Thoracic aorta (tissue), 2 donors: ENCODE measurements around the gene MEIS1. TPM values are rescaled to one million over a fixed set of nuclear protein-coding genes. Genes with fewer than 3 reads are reported as not detected.
A peak's percentile ranks its signal among the peaks of the same experiment; 100 is the strongest.

Experiments used
- ATAC-seq: fragments of 150-250 bp; one replicate; pipeline ENCODE4 v1.8.0; 2017; ENCODE audit warnings: low read depth; ENCODE audit not compliant: insufficient number of reproducible peaks, low FRiP score
- DNase-seq: peaks from one replicate; pipeline ENCODE4 v3.0.0-alpha.2; 2020; ENCODE audit warnings: low spot score
- H3K27ac ChIP-seq, 2 donors: fragments of 200-600 bp; sonication (generic); 1 replicate in 1 of 2; 2 replicates in 1 of 2; pipeline ENCODE4 v1.5.1; 2016; ENCODE audit warnings: mild to moderate bottlenecking in 2 of 2, moderate library complexity in 2 of 2
- H3K27me3 ChIP-seq: fragments of 200-600 bp; sonication (generic); replicated peaks from 2 replicates; pipeline ENCODE4 v1.6.0; 2016; ENCODE audit warnings: mild to moderate bottlenecking; ENCODE audit not compliant: insufficient read depth
- H3K36me3 ChIP-seq: fragments of 200-600 bp; sonication (generic); one replicate; pipeline ENCODE4 v1.5.1; 2016
- H3K4me1 ChIP-seq, 2 donors: fragments of 200-600 bp; sonication (generic); 1 replicate in 1 of 2; 2 replicates in 1 of 2; pipeline versions ENCODE4 v1.5.1 to v1.6.0; 2016; ENCODE audit warnings: low read depth in 2 of 2, mild to moderate bottlenecking in 1 of 2; ENCODE audit not compliant: control insufficient read depth in 1 of 2
- H3K4me3 ChIP-seq: fragments of 200-600 bp; sonication (generic); 2 replicates; pipeline ENCODE4 v1.5.1; 2016; ENCODE audit warnings: mild to moderate bottlenecking
- H3K9me3 ChIP-seq: fragments of 200-600 bp; sonication (generic); 2 replicates; pipeline ENCODE4 v1.5.1; 2016
- total RNA-seq, 2 donors: library from RNA; depleted of rRNA; stranded (reverse); fragments of >200 nt; gene quantifications; one replicate each; pipeline versions ENCODE4 v1.1.0 to v1.2.3, GENCODE V29; 2016
- TF ChIP-seq, protein P1 (sequence below): fragments of 200-600 bp; sonication (generic); IDR thresholded peaks from one replicate; pipeline ENCODE4 v1.5.1; 2019; ENCODE audit warnings: antibody characterized with exemption

The MEIS1 gene
- total RNA-seq, 2 donors from 2014 or later = 29.4 to 58.4 TPM

DNA sequence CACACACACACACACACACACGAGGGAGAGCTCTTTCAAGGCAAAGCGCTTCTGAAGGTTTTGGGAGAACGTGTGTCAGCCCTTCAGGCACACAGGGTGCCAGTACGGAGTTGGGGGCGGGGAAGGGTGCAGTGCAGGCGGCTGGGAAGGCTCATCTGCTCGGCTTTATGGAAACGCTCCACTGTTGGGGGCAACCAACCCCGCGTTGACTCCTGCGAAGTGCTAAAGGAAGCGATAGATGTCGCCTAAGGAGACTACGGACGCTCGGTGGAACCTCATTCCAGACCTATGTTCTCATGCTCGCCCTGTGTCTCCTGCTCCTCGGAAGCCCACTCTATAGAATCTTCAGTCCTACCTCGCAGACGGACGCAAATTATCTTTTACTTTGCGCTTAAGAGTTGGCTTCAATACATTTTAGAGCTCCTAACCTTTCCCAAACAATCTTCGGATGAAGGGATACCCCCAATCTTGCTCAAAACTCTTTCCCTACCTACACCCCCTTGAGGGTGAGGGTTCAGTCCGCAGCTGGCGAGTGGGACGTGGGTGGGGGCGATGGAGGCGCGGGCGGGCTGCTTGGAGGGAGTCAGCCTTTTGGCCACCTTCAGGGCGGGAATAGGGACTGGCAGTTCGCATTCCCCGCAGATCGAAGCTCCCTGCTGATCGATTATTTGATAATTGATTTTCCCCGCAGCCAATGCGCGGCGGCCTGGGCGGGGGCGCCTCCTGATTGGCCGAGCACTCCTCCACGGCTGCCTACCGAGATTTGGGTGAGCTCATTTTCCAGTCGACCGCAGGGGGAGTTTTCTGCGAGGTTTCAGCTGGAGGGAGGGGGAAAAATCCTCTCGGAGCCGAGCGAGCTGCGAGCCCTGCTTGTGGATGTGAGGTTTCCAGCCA lies 1.9 kb upstream of the MEIS1 start:
- Histone ChIP-seq H3K4me1 (no peaks in the 10 kb centered on the region), H3K9me3 (no peaks in the 10 kb centered on the region), H3K4me3 (peak overlapping the region; percentile 75), H3K36me3 (no peaks in the 10 kb centered on the region), H3K27me3 (no peaks in the 10 kb centered on the region), H3K27ac (peak overlapping the region; percentile 99 to 100)
- TF ChIP-seq, protein P1, sequence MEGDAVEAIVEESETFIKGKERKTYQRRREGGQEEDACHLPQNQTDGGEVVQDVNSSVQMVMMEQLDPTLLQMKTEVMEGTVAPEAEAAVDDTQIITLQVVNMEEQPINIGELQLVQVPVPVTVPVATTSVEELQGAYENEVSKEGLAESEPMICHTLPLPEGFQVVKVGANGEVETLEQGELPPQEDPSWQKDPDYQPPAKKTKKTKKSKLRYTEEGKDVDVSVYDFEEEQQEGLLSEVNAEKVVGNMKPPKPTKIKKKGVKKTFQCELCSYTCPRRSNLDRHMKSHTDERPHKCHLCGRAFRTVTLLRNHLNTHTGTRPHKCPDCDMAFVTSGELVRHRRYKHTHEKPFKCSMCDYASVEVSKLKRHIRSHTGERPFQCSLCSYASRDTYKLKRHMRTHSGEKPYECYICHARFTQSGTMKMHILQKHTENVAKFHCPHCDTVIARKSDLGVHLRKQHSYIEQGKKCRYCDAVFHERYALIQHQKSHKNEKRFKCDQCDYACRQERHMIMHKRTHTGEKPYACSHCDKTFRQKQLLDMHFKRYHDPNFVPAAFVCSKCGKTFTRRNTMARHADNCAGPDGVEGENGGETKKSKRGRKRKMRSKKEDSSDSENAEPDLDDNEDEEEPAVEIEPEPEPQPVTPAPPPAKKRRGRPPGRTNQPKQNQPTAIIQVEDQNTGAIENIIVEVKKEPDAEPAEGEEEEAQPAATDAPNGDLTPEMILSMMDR = no peak
- peak; percentile 50 for DNase-seq
- ATAC-seq = peak; percentile 74

DNA sequence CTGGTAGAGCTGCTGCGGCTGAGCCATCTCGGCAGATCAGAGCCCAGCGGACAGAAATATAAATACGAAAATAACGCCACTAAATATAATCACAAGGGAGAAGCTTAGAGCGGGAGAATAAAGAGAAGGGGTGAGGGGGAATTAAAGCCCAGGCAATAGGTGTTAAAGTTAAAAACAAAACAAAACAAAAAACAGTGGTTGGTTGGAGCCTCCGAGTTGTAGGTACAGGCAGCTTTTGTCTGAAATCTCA lies 1.3 kb upstream of the MEIS1 start:
- H3K36me3 ChIP-seq = no peaks in the 10 kb centered on the region
- TF ChIP-seq, protein P1 = peak; percentile 5
- peak overlapping the region; percentile 99 to 100 for H3K27ac ChIP-seq
- H3K4me3 ChIP-seq = peak overlapping the region; percentile 75
- H3K9me3 ChIP-seq = no peaks in the 10 kb centered on the region
- H3K27me3 ChIP-seq = no peaks in the 10 kb centered on the region
- no peak for DNase-seq
- no peaks in the 10 kb centered on the region for H3K4me1 ChIP-seq
- no peak for ATAC-seq

DNA sequence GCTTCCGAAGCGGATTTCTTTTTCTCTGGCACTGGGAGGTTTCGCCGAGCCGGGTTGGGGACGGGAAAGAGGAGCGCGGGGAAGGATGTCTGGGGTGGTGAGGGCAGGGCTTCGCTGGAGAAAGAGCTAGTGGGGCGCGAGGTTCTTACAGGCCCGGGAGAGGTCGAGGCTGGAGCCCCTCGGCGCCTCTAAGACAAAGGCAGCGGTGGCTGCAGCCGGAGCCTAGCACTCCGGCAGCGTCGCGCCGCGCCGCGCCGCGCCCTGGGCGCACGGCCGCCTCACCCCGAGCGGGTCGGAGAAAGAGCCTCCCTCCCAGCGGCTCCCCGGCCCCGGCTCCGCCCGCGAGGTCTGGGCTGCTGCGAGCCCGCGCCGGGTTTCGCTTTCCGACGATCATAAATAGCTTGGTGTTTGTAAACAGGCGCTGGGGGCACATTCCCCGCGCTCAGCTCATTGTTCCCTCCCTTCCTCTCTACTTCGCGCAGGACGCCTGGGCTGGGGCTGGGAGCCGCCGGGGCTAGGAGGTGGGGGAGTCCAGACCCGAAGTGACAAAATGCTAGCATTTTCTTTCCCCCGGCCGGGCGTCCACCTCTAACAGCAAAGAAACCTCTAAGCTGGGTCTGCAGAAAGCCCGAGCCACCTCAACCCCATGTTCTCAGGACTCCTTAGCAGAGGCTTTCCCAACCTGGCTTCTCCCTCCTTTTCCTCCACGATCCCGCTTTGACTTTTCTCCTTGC lies 813 bp upstream of the MEIS1 start:
- no peaks in the 10 kb centered on the region for H3K36me3 ChIP-seq
- no peak for DNase-seq
- TF ChIP-seq, protein P1 = no peak
- H3K27ac ChIP-seq = peak overlapping the region; percentile 99 to 100
- H3K4me1 ChIP-seq = no peaks in the 10 kb centered on the region
- H3K9me3 ChIP-seq = no peaks in the 10 kb centered on the region
- no peak for ATAC-seq
- H3K4me3 ChIP-seq = peak overlapping the region; percentile 75
- no peaks in the 10 kb centered on the region for H3K27me3 ChIP-seq

DNA sequence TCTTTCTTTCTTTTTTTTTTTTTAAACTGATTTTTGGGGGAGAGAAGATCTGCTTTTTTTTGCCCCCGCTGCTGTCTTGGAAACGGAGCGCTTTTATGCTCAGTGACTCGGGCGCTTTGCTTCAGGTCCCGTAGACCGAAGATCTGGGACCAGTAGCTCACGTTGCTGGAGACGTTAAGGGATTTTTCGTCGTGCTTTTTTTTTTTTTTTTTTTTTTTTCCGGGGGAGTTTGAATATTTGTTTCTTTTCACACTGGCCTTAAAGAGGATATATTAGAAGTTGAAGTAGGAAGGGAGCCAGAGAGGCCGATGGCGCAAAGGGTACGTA lies 587 bp downstream of the MEIS1 start:
- ATAC-seq (no peak), DNase-seq (no peak)
- H3K27ac ChIP-seq = peak overlapping the region; percentile 99 to 100
- no peaks in the 10 kb centered on the region for H3K4me1 ChIP-seq
- H3K36me3 ChIP-seq = no peaks in the 10 kb centered on the region
- TF ChIP-seq, protein P1 = no peak
- no peaks in the 10 kb centered on the region for H3K27me3 ChIP-seq
- H3K4me3 ChIP-seq = peak overlapping the region; percentile 75
- H3K9me3 ChIP-seq = no peaks in the 10 kb centered on the region

DNA sequence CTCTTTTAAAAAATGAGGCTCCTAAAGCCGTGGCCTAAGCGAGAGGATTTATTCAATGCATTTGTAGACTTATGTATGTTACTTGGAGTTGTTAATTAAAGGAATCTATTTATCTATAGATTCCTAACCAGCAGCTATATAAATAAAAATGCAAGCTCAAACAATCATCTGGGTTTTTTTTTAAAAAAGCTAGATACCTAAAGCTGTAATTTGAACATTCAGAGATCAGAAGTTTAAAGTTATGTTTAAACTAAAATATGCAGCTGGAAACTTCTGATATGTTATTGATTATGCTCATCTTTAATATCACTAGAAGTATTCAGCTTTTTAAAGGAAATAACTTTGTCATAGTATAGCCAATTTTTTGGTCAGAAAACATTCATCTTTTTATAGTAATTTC lies 1.0 kb downstream of the MEIS1 start:
- Histone ChIP-seq H3K4me3 (peak overlapping the region; percentile 75), H3K27me3 (no peaks in the 10 kb centered on the region), H3K36me3 (no peaks in the 10 kb centered on the region), H3K27ac (peak overlapping the region; percentile 99 to 100), H3K4me1 (peaks cover 0 to 1% of the 10 kb centered on the region in 2 donors), H3K9me3 (no peaks in the 10 kb centered on the region)
- TF ChIP-seq, protein P1 = no peak
- no peak for ATAC-seq
- no peak for DNase-seq
